Measurements from ENCODE around the gene PTPRCAP. TPM values are rescaled to one million over a fixed set of nuclear protein-coding genes. Genes with fewer than 3 reads are reported as not detected.

PTPRCAP gene
- total and polyA plus RNA-seq, 12 donors, result 0.57 to 13.4 (median 3.9) TPM

GRCh38 chr11:67433536-67434394 is 3.7 kb downstream of the PTPRCAP start:
- H3K4me1 ChIP-seq (replicated peaks in 1 of 2), result peaks cover 9 to 17% of the 10 kb centered on the region in 2 donors
- DNase-seq, result no peak
- no peak overlapping the region for H3K27ac ChIP-seq
- H3K9me3 ChIP-seq (replicated peaks in 1 of 3), result no peaks in the 10 kb centered on the region
- no peaks in the 10 kb centered on the region for H3K27me3 ChIP-seq
- no peak overlapping the region for H3K4me3 ChIP-seq
- peaks cover 0 to 55% of the 10 kb centered on the region in 2 donors for H3K36me3 ChIP-seq (replicated peaks in 1 of 2)
- TF ChIP-seq POLR2A (IDR thresholded peaks at IDR 0.05) (no peak), CTCF (IDR thresholded peaks at IDR 0.05) (no peak)
- intact Hi-C loops (cut with DNase I), result no loop called here
- 86 to 90% (median 88%) methylated on average over 6 to 22 of the region's 22 CpGs for WGBS, 4 donors

- 85 to 95% (median 88%) methylated on average over 16 to 22 of the region's 22 CpGs for whole genome bisulfite sequencing, 4 donors
- no peak for TF ChIP-seq POLR2A (IDR thresholded peaks at IDR 0.05)
- no peak for TF ChIP-seq CTCF (IDR thresholded peaks at IDR 0.05)
- Histone ChIP-seq H3K27me3 (no peaks in the 10 kb centered on the region), H3K27ac (no peak overlapping the region), H3K4me1 (replicated peaks in 1 of 2) (peaks cover 9 to 17% of the 10 kb centered on the region in 2 donors), H3K4me3 (no peak overlapping the region), H3K36me3 (replicated peaks in 1 of 2) (peaks cover 0 to 49% of the 10 kb centered on the region in 2 donors), H3K9me3 (replicated peaks in 1 of 3) (no peaks in the 10 kb centered on the region)
- intact Hi-C loops (cut with DNase I), result no loop called here
- DNase-seq, result no peak
Measured at GRCh38 chr11:67432655-67433349, 4.7 kb downstream of the PTPRCAP start.

- Histone ChIP-seq H3K36me3 (replicated peaks in 1 of 2) (peaks cover 0 to 42% of the 10 kb centered on the region in 2 donors), H3K4me3 (no peak overlapping the region), H3K27ac (no peak overlapping the region), H3K4me1 (replicated peaks in 1 of 2) (peaks cover 15 to 23% of the 10 kb centered on the region in 2 donors), H3K9me3 (replicated peaks in 1 of 3) (no peaks in the 10 kb centered on the region), H3K27me3 (no peaks in the 10 kb centered on the region)
- WGBS, 4 donors, result 90 to 95% (median 92%) methylated on average over 20 to 24 of the region's 24 CpGs
- DNase-seq, result no peak
- no peak for TF ChIP-seq POLR2A (IDR thresholded peaks at IDR 0.05)
- TF ChIP-seq CTCF (IDR thresholded peaks at IDR 0.05), result no peak
- intact Hi-C loops (cut with DNase I), result no loop called here
Measured at GRCh38 chr11:67431346-67432249, 5.9 kb downstream of the PTPRCAP start.
